SK-MEL-5 (cell line): ENCODE data around the gene DDX18. TPM values are rescaled to one million over a fixed set of nuclear protein-coding genes. Genes with fewer than 3 reads are reported as not detected.
"Not testable (repeated sequence)": the region's sequence is repeated elsewhere in the genome, so short reads cannot be mapped to it uniquely, and the experiment has no call there.

Experiments used
- DNase-seq: peaks from one replicate; pipeline ENCODE4 v3.0.0-alpha.2; 2016; ENCODE audit warnings: low read depth, low spot score
- in situ Hi-C: cut with HindIII; loops from 2 replicates; pipeline ENCODE4 v1.10.0; 2016; ENCODE audit warnings: low sequenced_read_pairs, high pct_unique_total_duplicates, low pct_unique_long_range_greater_than_20kb
- polyA plus RNA-seq, 2 experiments: library from polyadenylated mRNA; depleted of rRNA; stranded (reverse); fragments of >200 nt; gene quantifications; 2 replicates each; pipeline ENCODE4 v1.2.3, GENCODE V29; 2015
- total RNA-seq: library from RNA; depleted of rRNA; stranded (reverse); fragments of >200 nt; shearing (Covaris generic); gene quantifications from 2 replicates; pipeline ENCODE4 v1.2.3, GENCODE V29; 2014; rRNA removed

Gene DDX18
- 85.1 and 89.9 TPM in 2 replicates for total RNA-seq
- 50.8 and 59.1 TPM in 2 replicates for polyA plus RNA-seq (2015; cell fraction: cytosol; rRNA removed)
- polyA plus RNA-seq (2015; cell fraction: nucleus; rRNA removed), result 155 and 171 TPM in 2 replicates

DNA sequence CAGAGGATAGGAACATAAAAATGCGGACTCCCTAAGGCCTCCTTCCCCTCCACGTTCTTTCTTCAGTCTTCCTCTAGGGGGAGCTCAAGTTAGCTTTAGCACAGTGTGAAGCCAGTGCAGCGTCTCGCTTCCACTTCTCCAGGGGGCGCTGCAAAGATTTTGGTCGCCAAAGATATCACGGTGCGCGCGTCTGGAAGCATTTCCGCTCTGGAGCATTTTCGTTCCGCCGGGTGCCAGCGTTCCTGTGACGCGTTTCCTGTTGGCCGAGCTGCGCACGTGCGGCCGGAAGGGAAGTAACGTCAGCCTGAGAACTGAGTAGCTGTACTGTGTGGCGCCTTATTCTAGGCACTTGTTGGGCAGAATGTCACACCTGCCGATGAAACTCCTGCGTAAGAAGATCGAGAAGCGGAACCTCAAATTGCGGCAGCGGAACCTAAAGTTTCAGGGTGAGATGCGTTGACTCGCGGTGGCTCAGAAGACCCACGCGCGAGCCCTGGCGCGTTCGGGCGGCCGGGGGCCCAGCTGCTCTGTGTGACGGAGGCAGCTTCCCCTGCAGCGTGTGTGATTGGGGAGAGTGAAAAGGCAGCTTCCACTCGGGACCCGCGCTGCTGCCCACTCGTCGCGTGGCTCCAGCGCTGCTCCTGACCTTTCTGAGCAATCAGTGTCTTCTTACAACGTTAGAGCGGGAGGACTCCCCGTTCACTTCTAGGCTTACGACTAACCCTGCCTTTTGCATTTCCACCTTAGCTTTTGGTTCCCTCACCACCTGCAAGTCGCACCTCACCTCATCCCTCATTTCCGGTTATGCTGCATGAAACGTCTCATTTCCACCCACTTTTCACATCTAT lies at the start of gene DDX18:
TSS of gene DDX18 (plus strand) at position 275 of the 848 bp plus-strand sequence. CDS start at position 362, 87 bp downstream.
- DNase-seq, result peak; percentile 98
- in situ Hi-C loops, result no loop called here

GRCh38 chr2:117770730-117771129 lies 43.8 kb upstream of the DDX18 start:
- DNase-seq, result no peak
- in situ Hi-C loops, result no loop called here

- DNase-seq, result peak; percentile 56
- in situ Hi-C loops, result no loop called here
Observed at GRCh38 chr2:117771969-117772630, 42.4 kb upstream of the DDX18 start.

DNA sequence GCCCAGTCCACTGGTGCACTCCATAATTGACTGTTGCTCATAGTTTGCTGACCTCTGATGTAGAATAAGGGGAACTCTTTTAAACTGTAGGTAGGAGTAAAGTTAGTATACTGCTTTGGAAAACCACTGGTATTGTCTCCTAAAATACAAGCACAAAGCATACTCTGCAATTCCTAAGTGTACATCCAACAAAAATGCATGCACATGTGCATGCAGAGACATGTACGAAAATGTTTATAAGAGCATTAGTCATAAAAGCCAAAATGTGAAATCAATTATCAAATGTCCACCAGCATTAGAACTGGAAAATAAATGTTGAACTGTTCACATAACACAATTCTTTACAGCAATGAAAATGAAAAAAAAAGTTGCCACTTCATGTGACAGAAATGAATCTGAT lies 39.8 kb upstream of the DDX18 start:
- in situ Hi-C loops, result no loop called here
- no peak for DNase-seq

DNA sequence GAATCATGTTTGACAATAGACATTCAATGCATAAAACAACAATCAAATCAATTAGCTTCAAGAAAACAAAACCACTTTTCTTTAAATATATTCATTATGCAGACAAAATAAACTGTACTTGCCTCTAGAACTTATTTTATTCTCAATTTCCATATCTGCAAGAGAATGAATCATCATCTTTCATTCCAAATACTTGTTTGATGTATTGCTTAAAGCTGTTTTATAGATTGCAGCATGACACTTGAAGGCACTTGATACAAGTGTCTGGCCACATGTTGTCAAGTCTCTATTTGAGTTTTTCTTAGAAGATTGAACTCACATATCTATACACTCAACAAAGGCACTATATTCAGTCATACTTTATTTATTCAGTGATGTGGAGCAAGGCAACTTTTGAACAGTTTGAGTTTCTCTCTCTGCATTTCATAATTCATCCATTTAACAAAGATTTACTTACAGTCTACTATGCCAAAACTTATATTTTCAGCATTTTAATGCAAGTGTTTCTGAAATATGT lies 38.7 kb upstream of the DDX18 start:
- in situ Hi-C loops, result no loop called here
- no peak for DNase-seq

DNA sequence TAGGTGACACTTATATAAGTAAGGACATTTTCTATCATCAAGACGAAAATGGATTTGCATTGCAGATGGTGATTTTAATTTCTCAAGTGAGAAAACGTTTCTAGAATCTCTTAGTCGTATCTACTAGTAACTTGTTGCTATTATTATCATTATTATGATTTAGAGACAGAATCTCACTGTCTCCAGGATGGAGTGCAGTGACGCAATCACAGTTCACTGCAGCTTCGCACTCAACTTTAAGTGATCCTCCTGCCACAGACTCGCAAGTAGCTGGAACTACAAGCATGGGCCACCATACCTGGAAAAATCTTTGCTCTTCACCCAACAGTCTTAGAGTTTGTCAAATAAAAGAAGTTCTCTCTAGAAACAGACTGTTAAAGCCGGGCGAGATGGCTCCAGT lies 37.6 kb upstream of the DDX18 start:
- no peak for DNase-seq
- in situ Hi-C loops, result no loop called here

DNA sequence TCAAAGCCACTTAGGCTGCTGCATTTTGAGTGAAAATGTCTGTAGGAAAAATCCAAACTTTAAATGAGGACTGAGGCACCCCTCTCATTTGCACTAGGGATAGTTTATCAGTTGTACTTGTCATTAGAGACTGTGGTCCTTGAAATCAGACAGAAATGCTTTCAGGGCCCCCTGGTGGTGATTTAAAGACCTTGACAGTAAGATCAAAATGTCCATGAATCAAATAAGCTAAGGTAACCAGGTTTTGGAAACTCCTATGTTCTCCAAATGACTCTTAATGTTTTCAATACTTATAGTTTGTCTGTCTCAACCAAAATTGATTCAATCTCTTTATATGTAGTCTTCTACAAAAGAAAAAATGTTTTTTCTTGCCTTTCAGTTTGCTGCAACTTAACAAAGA lies 28.8 kb upstream of the DDX18 start:
- in situ Hi-C loops, result no loop called here
- DNase-seq, result peak; percentile 66

DNA sequence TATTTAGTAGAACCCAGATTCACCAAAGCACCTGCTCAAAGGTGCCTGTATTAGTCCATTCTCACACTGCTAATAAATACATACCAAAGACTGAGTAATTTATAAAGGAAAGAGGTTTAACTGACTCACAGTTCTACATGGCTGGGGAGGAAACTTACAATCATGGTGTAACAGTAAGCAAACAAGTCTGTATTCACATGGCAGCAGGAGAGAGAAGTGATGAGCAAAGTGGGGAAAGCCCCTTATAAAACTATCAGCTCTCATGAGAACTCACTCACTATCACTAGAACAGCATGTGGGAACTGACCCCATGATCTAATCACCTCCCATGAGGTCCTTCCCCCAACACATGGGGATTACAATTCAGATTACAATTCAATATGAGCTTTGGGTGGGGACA lies 28.0 kb upstream of the DDX18 start:
- in situ Hi-C loops, result no loop called here
- no peak for DNase-seq

GRCh38 chr2:117789505-117789904 lies 25.0 kb upstream of the DDX18 start:
- in situ Hi-C loops, result no loop called here
- DNase-seq, result no peak

- DNase-seq, result no peak
- in situ Hi-C loops, result no loop called here
Observed at GRCh38 chr2:117794668-117795067, 19.8 kb upstream of the DDX18 start.

DNA sequence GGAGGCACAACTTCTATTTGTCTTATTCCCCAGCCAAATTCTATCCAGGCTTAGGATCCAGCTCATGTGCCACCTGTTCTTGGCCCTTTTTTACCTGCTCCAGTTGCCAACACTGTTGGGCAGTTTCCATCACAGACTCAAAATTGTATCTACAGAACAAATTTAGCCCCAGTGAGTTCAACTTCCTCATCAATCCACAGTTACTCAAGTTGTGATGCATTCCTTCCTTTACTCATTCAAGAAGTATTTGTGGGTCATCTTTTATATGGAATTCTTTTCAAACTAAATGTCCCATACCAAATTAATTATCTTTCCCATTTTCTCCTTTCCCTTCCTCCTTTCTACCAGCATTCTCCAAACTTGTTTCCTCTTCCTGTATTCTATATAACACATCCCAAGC lies 12.7 kb upstream of the DDX18 start:
- in situ Hi-C loops, result no loop called here
- no peak for DNase-seq

DNA sequence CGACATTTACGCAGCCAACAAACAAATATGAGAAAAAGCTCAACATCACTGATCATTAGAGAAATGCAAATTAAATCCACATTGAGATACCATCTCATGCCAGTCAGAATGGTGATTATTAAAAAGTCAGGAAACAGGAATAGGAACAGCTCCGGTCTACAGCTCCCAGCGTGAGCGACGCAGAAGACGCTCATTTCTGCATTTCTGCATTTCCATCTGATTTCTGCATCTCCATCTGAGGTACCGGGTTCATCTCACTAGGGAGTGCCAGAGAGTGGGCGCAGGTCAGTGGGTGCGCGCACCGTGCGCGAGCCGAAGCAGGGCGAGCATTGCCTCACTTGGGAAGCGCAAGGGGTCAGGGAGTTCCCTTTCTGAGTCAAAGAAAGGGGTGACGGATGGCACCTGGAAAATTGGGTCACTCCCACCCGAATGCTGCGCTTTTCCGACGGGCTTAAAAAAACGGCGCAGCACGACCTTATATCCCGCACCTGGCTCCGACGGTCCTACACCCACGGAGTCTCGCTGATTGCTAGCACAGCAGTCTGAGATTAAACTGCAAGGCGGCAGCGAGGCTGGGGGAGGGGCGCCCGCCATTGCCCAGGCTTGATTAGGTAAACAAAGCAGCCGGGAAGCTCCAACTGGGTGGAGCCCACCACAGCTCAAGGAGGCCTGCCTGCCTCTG lies 10.7 kb upstream of the DDX18 start:
- DNase-seq, in situ Hi-C loops: not testable (repeated sequence)

DNA sequence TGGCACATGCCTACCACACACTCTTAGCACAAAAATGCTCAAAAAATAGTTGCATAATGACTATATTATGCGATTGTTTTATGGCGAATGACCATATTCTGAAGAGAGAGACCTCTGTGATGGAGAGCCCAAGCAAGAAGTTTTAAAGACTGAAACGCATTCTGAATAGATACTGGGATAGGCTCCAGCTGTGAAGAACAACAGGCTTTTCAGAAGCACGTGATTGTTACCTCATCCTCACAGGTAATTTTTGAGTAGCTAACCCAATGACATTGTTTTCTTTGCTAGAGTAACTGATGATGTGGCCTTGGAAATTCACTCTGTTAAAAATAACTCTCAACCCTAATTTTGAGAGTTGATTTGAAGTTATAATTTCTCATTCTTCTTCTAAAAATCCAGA lies 2.0 kb upstream of the DDX18 start:
- in situ Hi-C loops, result no loop called here
- DNase-seq, result no peak

DNA sequence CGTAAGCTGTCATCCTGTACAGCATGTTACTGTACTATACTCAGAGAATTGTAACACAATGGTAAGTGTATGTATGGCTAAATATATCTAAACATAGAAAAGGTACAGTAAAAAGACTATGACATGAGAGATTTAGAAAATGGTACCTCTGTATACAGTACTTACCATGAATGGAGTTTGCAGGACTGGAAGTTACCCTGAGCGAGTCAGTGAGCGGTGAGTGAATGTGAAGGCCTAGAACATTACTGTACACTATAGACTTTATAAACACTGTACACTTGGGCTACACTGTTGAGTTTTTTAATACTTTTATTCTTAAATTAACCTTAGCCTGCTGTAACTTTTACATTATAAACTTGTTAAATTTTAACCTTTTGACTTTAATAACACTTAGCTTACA lies 1.5 kb downstream of the DDX18 start:
- in situ Hi-C loops, result no loop called here
- DNase-seq, result no peak

DNA sequence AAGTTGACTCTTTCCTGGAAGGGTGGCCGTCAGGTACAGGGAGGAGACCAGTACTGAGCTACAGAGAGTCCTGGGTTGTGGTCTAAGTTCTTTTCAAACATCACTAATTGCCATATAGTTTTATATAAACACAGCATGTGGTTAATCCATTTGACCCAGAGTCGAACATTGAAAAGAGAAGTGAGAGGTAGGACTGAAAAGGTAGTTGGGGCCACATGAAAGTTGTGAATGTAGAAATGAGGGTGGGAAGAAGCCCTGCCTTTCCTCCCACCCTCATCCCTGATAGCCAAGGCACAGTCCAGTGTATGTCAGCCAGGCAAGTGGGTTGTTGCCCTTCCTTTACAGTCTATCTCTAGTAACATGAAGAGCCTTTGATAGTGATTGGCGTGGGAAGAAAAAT lies 4.4 kb downstream of the DDX18 start:
- DNase-seq, result no peak
- in situ Hi-C loops, result no loop called here

GRCh38 chr2:117820444-117820843 lies 6.0 kb downstream of the DDX18 start:
- in situ Hi-C loops, result no loop called here
- DNase-seq, result no peak

GRCh38 chr2:117825437-117825836 lies 10.9 kb downstream of the DDX18 start:
- in situ Hi-C loops, result no loop called here
- no peak for DNase-seq

DNA sequence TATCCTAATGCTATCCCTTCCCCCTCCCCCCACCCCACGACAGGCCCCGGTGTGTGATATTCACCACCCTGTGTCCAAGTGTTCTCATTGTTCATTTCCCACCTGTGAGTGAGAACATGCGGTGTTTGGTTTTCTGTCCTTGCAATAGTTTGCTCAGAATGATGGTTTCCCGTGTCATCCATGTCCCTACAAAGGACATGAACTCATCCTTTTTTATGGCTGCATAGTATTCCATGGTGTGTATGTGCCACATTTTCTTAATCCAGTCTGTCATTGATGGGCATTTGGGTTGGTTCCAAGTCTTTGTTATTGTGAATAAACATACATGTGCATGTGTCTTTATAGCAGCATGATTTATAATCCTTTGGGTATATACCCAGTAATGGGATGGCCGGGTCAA lies 13.0 kb downstream of the DDX18 start:
- DNase-seq, in situ Hi-C loops: not testable (repeated sequence)
